Suprapubic skin (tissue), 3 donors: ENCODE measurements around the gene RUNDC3A.

Experiments
- EP300 ChIP-seq: sonication (generic); formaldehyde crosslinking; IDR thresholded peaks from one replicate; pipeline ENCODE4 v1.6.1; 2017; ENCODE audit warnings: antibody characterized with exemption
- POLR2A ChIP-seq, 2 donors: fragments of 450-650 bp; IDR thresholded peaks; one replicate each; pipeline ENCODE4 v1.6.1; 2017; ENCODE audit warnings: antibody characterized with exemption in 2 of 2, mild to moderate bottlenecking in 2 of 2, moderate library complexity in 2 of 2
- TF ChIP-seq, protein P1 (sequence below), 2 donors: fragments of 200-600 bp in 1 of 2; fragments of 450-650 bp in 1 of 2; sonication (generic) in 1 of 2; IDR thresholded peaks; one replicate each; pipeline ENCODE4 v1.5.1; 2016 to 2019; ENCODE audit warnings: antibody characterized with exemption in 2 of 2, mild to moderate bottlenecking in 1 of 2, moderate library complexity in 1 of 2

DNA sequence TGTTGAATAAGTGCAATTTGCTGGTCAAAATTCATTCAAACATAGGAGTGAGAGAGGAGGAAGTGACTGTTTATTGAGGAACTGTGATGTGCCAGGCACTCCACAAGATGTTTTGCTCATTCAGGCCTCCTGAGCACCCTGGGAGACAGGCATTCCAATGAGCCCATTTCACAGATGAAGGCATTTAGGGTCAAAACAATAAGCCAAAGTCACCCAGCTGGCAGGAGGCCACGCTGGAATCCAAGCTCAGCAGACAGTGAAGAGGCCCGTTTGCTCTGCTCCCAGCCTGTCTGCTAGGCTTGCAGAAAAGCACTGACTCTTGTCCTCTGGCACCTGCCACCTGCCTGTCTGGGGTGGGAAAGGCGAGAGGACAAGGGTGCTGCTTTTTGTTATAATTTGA, 26.3 kb downstream of the RUNDC3A start:
- TF ChIP-seq, protein P1, sequence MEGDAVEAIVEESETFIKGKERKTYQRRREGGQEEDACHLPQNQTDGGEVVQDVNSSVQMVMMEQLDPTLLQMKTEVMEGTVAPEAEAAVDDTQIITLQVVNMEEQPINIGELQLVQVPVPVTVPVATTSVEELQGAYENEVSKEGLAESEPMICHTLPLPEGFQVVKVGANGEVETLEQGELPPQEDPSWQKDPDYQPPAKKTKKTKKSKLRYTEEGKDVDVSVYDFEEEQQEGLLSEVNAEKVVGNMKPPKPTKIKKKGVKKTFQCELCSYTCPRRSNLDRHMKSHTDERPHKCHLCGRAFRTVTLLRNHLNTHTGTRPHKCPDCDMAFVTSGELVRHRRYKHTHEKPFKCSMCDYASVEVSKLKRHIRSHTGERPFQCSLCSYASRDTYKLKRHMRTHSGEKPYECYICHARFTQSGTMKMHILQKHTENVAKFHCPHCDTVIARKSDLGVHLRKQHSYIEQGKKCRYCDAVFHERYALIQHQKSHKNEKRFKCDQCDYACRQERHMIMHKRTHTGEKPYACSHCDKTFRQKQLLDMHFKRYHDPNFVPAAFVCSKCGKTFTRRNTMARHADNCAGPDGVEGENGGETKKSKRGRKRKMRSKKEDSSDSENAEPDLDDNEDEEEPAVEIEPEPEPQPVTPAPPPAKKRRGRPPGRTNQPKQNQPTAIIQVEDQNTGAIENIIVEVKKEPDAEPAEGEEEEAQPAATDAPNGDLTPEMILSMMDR (IDR thresholded peaks at IDR 0.05), result no peak
- TF ChIP-seq POLR2A (IDR thresholded peaks at IDR 0.05) (no peak), EP300 (no peak)
